Measurements from ENCODE around the gene DUOXA1.
"Not testable (repeated sequence)": the region's sequence is repeated elsewhere in the genome, so short reads cannot be mapped to it uniquely, and the experiment has no call there.

Gene DUOXA1

DNA sequence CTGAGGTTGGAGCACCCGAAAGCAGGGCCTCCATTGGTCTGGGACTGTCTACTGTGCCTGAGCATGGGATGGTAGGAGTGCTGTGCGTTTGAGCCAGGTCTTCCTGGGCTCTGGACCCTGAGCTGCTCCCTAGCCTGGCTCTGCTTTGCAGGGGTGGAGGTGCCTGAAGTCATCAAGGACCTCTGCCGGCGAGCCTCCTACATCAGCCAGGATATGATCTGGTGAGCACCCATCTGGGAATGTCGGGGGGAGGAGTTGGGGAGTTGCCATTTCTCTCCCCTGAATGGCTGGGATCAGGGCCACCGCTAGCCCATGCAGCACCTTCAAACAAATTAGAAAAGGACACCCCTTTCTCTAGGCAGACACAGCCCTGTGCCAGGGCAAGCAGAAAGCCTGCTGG lies 20.8 kb upstream of the DUOXA1 start:
- no peak for DNase-seq

DNA sequence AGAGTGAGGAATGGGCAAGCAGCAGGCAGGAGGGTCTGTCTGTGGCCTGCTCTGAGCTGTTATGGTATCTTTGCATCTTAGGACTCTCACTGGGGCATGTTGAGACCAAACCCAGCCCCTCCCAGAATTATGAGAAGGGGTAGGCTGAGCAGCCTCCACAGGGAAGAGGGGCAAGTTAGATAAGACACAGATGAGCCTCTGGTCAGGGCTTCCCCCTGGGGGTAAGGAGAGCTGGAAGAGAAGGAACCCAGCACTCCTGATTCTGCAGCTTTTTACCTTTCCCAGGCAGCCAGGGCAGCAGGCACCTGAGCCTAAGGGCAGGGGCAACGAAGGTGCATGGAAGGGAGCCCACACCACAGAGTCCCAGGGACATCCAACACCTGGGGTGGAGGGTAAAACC lies 19.4 kb upstream of the DUOXA1 start:
- DNase-seq = no peak

GRCh38 chr15:45148076-45149059 lies 18.7 kb upstream of the DUOXA1 start:
- no peak for DNase-seq

DNA sequence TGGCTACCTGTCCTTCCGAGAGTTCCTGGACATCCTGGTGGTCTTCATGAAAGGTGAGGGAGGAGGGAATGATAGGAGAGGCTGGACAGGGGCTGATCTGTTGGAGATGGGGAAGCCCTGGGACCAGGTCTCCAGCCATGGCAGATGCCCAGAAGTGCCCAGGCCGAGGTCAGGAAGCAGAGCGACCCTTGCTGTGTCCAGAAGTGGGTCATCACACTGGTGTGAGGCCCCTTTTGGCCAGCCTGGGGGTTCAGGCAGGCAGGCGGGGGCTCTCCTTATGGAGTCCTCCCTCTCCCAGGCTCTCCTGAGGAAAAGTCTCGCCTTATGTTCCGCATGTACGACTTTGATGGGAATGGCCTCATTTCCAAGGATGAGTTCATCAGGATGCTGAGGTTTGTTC lies 17.9 kb upstream of the DUOXA1 start:
- no peak for DNase-seq

DNA sequence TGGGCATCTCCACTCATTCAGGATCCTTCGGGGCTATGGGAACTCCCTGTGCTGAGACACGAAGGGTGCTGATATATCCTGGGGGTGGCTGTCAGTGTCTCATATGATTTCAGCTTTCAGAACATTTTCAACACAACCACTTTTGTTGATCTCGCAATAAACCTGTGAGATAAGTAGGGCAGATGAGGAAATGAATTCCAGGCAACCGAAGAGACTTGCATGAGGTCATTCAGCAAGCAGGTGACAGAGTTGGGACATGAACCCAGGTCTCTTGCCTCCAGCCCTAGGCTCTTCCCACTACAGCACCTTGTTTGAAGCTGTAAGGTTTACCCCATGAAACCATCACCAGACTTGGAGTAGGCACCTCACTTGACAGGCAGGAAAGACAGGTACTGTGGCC lies 16.7 kb upstream of the DUOXA1 start:
- DNase-seq = no peak

DNA sequence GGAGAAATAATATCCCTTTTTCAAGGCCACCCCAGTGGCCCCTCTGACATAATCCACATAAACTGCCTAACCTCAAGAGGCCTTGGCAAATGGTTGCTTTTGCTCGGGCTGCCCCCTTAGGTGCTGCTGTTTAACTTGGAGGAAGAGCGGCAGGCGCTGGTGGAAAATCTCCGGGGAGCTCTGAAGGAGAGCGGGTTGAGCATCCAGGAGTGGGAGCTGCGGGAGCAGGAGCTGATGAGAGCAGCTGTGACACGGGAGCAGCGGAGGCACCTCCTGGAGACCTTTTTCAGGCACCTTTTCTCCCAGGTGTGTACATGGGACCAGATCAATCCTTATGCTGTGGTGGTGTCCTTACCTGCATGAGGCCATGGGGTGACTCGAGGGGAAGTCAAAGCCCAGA lies 15.1 kb upstream of the DUOXA1 start:
- DNase-seq = no peak

DNA sequence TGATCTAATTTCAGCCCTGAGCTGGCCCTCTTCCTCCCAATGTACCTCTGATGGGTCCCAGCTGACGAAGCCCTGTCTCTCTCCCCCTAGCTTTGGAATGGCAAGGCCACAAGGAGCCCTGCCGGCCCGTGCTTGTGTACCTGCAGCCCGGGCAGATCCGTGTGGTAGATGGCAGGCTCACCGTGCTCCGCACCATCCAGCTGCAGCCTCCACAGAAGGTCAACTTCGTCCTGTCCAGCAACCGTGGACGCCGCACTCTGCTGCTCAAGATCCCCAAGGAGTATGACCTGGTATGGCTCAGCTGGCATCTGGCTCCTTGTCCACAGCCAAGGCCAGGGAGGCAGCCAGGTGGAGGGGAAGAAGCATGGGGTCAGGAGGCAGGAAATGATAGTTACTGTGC lies 14.3 kb upstream of the DUOXA1 start:
- DNase-seq = no peak

DNA sequence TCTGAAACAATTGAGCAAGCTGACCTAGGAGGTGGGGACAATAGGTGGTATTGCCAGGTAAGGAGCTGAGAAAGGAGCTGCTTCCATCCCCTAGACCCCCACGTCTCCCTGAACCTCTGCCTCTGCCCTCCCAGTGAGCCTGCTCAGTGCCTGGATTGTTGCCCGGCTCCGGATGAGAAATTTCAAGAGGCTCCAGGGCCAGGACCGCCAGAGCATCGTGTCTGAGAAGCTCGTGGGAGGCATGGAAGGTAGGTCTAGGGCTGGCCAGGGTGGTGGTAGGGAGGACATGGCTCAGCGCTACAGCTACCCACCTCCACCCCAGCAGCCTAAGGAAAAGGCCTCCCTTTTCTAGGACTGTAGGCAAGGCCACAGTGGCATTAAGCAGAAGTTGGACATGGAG lies 13.4 kb upstream of the DUOXA1 start:
- no peak for DNase-seq

DNA sequence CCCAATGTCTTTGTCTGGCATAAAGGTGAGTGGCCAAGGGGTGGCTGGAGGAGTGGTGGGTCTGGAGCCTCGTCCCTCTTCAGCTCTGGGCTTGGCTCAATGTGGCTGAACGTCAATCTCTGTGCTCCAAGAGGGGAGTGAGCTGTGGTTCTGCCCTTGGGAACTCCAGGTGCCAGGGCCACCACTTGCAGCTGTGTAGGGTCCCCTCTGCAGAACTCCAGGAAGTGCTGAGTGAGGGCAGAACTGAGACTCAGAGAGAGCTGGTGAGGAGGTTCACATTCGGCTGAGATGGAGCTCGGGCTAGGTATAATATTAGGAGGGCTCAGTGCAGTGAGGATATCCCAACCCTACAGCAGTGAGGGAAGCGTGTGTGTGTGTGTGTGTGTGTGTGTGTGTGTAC lies 11.7 kb upstream of the DUOXA1 start:
- no peak for DNase-seq

DNA sequence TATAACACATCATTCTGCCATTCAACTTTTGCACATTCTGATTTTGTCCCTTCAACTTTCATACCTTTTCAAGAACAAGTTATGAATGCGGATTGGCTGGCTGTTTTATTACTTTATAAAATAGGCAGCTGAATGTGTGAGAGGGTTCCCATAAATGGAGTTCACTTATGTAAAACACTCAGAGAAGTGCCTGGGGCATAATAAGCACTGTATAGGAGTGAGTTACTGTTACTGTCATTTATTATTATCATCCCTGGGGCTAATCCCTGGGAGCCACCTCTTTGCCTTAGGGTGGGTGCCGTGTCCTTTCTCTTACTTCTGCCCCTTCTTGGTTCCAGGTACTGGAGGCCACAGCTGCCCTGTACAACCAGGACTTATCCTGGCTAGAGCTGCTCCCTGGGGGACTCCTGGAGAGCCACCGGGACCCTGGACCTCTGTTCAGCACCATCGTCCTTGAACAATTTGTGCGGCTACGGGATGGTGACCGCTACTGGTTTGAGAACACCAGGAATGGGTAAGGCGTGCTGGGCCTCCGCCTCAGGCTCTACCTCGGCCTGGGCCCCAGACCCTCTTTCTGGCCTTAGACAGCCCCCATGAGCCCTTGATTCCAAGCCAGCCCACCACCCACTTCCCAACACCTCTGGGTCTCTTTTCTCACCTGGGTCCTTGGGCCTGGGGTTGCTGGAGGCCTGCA lies 11.0 kb upstream of the DUOXA1 start:
- DNase-seq = no peak

DNA sequence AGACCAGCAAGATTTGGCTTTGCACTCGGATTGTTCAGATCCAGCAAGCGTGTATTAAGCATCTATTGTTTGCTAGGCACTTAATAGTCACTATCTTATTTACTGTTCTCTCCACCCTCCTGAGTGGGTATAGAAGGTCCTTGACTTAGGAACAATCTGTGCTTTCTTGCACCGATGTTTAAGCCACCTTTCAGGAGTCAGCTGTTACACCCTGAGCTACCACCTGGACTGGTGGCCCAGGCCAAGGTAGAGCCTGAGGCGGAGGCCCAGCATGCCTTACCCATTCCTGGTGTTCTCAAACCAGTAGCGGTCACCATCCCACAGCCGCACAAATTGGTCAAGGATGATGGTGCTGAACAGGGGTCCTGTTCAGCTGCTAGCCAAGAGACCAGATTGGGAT lies 10.1 kb upstream of the DUOXA1 start:
- no peak for DNase-seq

DNA sequence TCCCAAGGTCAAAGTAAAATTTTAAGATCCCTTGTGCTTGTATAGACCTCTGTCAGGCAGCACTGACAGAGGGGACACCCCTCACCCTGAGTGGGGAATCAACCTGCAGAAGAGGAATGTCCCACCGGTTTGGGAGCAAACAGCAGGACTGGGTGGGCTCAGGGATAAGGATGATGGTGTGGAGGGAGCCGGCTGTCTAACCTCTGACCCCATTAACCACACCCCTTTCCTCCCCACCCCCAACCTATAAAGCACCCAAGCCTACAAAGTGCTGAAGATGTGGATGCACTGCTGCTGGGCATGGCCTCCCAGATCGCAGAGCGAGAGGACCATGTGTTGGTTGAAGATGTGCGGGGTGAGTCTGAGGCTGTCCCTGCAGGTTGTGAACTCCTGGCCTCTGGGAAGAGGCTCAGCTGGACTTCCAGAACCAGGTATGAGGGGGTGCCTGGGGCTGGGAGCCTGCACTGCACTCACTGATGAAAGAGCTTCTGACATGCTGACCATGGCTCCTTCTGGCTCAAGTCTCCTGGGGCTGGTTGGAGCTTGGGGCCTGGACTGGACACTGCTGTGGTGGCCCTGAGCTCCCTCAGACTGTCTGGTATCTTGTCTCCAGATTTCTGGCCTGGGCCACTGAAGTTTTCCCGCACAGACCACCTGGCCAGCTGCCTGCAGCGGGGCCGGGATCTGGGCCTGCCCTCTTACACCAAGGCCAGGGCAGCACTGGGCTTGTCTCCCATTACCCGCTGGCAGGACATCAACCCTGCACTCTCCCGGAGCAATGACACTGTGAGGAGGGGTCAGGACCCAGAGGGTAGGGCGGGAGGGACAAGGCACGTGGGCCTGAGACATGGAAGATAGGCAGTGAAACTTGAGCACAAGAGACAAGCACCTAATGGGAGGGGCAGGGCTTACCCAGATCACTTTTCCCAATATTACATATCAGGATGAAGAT lies 9.4 kb upstream of the DUOXA1 start:
- DNase-seq = no peak

DNA sequence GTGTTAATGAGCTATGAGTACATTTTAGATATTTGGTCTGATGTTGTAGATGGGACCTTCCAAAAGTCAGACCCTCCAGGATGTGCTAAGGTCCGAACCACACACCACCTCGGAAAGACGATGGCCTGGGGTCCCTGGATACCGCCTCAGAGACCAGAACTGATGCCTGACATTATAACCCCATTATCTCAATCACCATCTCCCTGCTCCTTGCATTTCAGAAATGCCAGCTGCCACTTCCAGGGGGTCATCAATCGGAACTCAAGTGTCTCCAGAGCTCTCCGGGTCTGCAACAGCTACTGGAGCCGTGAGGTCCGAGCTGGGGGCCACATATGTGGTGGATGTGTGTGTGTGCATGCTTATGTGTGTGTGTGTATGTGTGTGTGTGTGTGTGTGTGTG lies 8.0 kb upstream of the DUOXA1 start:
- DNase-seq = no peak

- no peak for DNase-seq
Observed at GRCh38 chr15:45136378-45136764, 6.7 kb upstream of the DUOXA1 start.

GRCh38 chr15:45135705-45136377 lies 6.2 kb upstream of the DUOXA1 start:
- DNase-seq = not testable (repeated sequence)

GRCh38 chr15:45134682-45135604 lies 5.3 kb upstream of the DUOXA1 start:
- no peak for DNase-seq

DNA sequence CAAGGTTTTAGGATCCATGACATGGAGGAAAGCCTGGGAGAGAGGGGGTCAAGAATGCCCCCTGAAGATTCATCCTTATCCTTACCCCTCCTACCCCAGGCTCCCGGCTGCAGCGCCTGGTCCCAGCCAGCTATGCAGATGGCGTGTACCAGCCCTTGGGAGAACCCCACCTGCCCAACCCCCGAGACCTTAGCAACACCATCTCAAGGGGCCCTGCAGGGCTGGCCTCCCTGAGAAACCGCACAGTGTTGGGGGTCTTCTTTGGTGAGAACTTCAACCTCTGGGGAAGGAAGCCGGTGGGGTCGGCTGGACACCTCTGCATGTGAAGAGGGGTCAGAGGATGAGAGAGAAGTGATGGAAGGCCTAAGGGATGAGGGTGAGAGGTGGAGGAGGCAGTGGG lies 4.4 kb upstream of the DUOXA1 start:
- no peak for DNase-seq

DNA sequence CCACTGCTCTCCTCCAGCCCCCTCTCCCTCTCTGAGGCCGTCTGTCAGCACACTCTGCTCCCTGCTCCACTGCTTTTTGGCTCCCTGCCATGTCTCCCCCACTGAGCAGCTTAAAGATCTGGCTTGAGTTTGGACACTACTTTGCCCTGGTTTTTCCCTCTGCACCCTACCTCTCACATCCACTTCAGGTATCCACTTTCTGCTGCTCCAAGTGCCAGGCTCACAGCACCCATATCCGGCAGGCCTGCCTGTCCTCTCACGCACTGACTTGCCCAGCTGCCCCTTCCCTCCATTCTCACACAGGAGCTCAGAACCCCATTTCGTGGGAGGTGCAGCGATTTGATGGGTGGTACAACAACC lies 3.9 kb upstream of the DUOXA1 start:
- no peak for DNase-seq

DNA sequence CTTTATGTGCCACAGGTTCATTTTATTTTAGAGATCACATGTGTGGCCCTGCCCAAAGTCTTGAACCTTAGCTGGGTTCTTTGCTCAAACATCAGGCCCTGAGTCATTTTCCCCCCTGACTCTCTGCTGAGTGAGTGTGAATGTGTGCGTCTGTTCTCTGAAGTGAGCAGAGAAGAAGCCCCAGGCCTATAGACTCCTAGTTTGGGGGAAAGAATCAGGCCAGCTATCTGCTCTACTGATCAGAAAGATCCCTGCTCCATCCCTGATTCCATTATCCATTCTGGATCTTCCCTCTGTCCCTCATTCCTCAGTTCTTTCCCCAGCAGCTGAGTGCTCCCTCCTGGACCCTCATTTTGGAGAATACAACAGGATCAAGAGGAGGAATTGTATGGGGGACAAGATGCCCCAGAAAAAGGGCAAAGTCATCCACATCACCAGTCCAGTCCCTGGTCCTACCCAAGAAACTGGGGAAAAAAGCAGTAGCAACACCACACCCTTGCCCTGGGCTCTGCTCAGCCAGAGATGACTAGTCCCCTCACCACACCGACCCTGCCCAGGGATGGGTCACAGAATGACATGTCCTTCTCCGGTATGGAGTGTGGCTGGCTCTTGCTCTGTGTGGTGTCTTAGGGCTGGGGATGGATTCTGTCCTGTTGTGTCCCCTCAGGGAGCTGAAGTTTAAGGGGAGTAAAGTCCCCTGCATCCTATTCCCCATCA lies 3.3 kb upstream of the DUOXA1 start:
- no peak for DNase-seq

GRCh38 chr15:45131510-45131909 lies 1.8 kb upstream of the DUOXA1 start:
- no peak for DNase-seq
